NCI-H1048 (cell line): ENCODE measurements around the gene SCAMP2.
"Not testable (repeated sequence)": the region's sequence is repeated elsewhere in the genome, so short reads cannot be mapped to it uniquely, and the experiment has no call there.

ENCODE experiments used
- DNase-seq: peaks from one replicate; lab custom pipeline; 2025; lab: John Stamatoyannopoulos, UW

Gene SCAMP2

GRCh38 chr15:74889883-74890664, 16.9 kb upstream of the SCAMP2 start, which contains the start of gene MPI:
TSS of gene MPI (plus strand) at chr15:74890042. CDS start at chr15:74890074, 32 bp downstream.
- DNase-seq = peak; percentile 55

- DNase-seq = no peak
Measured at GRCh38 chr15:74889390-74889882, 16.3 kb upstream of the SCAMP2 start.

GRCh38 chr15:74888716-74889115, 15.6 kb upstream of the SCAMP2 start:
- DNase-seq = no peak

DNA sequence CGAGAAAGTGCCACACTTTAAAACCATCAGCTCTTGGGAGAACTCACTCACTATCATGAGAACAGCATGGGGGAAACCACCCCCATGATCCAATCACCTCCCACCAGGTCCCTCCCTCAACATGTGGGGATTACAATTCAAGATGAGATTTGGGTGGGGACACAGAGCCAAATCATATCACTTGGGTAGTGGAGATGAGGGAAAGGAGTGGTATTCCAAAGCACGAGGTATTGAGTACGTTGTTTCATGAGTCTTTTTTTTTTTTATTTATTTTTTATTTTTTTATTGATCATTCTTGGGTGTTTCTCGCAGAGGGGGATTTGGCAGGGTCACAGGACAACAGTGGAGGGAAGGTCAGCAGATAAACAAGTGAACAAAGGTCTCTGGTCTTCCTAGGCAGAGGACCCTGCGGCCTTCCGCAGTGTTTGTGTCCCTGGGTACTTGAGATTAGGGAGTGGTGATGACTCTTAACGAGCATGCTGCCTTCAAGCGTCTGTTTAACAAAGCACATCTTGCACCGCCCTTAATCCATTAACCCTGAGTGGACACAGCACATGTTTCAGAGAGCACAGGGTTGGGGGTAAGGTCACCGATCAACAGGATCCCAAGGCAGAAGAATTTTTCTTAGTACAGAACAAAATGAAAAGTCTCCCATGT, 14.5 kb upstream of the SCAMP2 start:
- not testable (repeated sequence) for DNase-seq

DNA sequence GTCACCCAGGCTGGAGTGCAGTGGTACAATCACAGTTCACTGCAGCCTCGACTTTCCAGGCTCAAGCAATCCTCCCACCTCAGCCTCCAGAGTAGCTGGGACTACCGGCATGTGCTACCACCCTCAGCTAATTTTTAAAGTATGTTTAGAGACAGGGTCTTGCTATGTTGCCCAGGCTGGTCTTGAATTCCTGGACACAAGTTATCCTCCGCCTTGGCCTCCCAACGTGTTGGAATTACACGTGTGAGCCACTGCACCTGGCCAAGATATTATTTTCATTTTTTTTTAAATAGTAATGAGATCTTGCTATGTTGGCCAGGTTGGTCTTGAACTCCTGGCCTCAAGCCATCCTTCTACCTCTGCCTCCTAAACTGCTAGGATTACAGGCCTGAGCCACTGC, 12.3 kb upstream of the SCAMP2 start:
- DNase-seq = no peak

GRCh38 chr15:74884428-74885223, 11.5 kb upstream of the SCAMP2 start:
- DNase-seq = no peak

DNA sequence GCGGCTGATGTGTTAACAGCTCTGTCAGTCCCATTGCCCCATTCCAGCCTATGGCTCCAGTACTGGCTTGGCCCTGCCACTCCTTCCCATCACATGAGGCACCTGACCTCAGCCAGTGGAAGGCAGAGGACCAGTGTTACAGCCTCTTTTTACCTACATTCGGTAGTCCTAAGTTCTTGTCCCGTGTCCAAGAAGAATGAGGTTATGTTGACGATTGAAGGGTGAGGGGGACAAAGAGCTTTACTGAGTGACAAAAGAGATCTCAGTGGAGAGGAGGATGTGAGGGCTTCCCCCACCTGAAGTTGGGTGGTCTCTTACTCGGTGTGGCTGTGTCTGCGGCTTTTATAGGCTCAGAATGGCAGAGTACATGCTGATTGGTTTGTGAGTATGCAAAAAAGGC, 9.4 kb upstream of the SCAMP2 start:
- DNase-seq = no peak

DNA sequence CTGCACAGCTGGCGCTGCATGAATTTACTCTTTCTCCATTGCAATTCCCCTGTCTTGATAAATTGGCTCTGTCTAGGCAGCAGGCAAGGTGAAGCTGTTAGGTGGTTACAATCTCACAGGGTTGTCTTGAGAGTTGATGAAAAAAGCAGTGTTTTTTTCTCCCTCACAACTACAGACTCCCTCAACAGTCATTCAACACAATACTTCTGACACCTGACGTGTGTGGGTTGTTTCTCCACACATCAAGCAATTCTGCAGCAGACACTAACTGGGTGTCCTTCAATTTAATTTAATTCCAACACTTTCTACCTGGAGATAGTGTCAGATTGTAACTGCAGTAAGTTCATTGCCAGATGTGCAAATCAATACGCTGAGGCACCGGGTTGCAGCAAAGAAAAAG, 5.1 kb upstream of the SCAMP2 start:
- no peak for DNase-seq

DNA sequence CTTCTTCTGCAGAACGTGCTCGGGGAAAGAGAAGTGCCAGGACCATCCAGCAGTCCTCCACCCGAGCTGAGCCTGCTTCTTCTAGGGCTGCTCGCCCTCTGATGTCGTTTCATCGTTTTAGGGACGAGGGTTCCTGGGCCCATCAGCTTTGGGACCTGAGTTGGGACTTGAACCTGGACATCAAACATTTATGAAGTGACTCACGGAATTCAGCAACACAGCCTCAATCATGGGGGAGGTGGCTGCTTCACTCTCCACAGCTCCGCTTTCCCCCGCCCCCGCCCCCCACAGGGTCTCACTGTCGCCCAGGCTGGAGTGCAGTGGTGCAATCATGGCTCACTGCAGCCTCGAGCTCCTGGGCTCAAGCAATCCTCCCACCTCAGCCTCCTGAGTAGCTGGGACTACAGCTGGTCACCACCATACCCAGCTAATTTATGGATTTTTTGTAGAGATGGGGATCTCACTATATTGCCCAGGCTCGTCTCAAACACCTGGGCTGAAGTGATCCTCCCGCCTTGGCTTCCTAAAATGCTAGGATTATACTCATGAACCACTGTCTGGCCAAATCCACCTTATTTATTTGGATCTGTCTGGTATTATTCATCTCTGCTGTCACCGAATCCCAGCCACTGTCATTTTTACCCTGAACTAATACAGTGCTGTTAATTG, 725 bp upstream of the SCAMP2 start:
- DNase-seq = no peak

DNA sequence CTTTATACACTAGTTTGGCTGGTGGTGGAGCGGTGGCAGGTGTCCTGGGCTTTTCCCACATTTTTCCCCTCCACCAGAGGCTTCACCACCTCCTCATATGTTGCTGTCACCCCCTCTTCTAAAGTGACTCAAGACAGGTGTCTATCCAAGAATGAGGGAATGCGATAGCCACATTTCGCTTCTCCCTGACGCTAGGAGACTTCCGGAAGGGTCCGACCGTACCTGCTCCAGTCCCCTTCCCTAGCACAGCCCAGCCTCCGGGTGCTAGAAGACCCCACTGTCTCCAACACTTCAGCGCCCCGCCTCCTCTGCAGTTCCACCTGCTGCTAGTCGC, 496 bp downstream of the SCAMP2 start:
- DNase-seq = no peak

- no peak for DNase-seq
Measured at GRCh38 chr15:74870436-74871215, 2.5 kb downstream of the SCAMP2 start.

GRCh38 chr15:74869726-74870407, 3.3 kb downstream of the SCAMP2 start:
- no peak for DNase-seq

DNA sequence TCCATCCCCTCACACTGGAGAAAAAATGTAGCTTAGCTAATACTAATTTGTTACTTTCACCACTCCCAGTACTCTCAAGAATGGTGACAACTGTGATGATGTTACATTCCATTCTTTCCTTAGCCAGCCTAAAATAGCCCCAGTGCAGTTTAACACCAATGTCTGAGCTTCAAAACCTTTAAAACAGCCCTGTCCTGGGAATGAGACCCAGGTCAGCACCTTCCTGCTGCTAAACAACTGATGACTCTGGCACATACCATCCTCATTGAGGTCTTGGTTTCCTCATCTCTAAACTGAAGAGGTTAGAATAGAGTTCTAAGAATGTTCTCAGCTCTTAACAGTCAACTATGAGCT, 3.8 kb downstream of the SCAMP2 start:
- no peak for DNase-seq

DNA sequence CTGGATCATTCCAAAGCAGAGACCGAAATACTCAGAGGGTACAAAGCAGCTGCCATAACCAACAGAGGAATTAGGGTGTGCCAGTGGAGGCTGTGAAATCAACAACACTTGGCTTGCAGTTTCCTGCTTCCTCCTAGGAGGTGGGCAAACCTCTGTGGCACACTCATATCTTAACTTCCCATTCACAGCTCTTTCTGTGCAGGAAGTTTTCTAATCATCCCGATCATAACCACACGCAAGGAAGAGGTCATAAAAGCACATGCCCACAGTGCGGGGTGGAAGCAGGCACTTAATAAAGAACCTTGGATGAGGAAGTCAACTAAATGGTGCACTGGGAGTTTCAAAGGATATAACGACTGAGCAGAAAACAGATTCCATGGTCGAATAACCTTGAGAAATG, 5.1 kb downstream of the SCAMP2 start:
- DNase-seq = no peak

DNA sequence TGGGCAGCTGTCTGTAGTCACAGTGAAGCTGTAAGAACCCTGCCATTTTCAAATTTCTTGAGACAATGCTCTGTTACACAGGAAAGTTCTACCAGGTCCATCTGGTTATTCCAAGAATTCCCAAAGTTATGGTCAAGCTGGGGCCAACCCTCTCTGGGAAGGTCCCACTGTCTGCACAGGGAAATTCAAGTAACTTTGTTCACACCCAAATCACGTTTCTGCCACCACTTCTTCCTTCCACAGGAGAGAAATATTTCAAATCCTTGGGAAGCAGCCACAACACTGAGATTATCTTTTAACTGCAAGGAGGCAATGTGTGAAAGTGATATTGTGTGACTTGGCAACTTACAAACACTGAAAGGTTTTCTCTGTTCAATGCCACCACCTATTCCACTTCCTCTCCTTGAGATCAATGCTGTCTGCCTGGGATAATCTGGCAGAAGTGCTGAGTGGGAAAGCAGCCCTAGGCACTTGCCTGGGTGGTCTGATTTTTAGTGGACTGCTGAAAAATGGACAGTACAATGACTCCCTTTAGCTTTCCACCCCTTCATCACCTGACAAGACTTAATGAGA, 5.6 kb downstream of the SCAMP2 start:
- DNase-seq = no peak

- no peak for DNase-seq
Measured at GRCh38 chr15:74866090-74866489, 7.1 kb downstream of the SCAMP2 start.

DNA sequence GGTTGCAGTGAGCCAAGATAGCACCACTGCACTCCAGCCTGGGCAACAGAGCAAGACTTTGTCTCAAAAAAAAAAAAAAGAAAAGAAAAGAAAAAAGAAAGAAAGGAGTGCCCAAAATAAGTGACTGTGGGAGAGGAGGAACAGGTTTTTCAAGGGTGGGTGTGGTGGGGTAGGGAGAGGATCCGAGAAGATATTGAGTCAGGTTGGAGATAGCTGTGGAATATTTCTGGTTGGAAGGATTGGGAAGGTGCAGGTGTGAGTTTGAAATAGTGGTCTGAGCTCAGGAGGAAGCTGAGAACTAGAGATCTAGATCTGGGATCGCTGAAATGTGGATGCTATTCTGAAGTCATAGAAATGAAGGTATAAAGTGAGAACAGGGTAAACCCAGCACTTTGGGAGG, 7.8 kb downstream of the SCAMP2 start:
- no peak for DNase-seq

DNA sequence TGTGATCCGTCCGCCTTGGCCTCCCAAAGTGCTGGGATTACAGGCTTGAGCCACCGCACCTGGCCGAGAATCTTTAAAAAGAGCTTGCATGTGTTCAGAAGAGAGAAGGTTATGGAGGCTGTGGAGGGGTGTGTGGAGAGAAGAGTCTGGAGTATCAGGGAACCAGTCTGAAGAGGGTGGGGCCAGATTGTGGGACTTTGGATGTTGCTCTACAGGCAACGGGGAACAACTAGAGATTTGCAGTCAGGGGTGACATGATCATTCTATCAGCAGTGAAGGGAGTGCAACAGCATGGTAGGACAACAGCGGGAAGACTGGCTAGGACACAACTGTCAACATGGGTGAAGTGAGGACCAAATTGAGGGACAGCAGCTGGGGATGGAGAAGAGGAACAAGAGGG, 8.9 kb downstream of the SCAMP2 start:
- DNase-seq = no peak

DNA sequence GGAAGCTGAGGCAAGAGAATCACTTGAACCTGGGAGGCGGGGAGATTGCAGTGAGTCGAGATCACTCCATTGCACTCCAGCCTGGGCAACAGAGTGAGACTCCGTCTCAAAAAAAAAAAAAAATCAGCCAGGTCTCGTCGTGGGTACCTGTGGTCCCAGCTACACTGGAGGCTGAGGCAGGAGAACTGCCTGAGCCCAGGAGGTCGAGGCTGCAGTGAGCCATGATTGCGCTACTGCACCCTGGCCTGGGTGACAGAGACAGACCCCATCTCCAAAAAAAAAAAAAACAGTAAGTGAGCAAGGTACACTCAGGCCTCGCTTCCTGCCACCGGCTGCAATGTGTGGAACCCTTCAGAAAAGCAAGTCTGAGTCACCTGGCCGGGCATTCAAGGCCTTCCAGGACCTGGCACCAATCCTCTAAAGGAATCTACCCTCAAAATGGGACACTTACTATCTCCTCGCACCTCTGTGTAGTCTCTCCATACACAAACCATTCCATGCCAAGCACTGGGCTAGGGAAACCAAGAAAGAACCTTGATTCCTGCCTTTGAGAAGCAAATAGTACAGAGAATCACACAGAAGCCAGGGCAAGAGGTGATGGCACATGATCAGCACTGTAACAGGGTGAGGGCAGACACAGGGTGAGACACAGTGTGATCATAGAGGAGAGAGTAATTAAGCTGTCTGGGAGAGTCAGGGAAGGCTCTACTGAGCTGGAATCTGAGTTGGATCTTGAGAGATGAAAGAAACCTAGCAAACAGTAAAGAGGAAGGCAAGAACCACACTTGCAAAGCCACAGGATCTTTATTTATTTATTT, 9.7 kb downstream of the SCAMP2 start:
- no peak for DNase-seq

DNA sequence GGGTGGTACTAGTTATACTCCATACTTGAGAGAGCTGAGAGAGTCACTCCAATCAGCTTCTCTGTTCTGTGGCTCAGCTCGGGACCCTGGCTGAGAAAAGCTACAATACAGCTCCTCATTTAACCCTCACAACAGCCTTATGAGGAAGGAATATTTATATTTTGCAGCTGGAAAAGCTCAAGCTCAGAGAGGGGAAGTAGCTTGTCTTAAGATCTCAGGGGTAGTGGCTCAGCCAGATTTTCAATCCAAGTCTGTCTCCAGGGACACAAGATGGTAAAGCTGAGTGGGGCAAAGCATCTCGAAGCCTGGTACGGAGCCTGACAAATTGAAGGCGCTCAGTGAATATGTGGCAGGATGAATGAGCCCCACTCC, 14.8 kb downstream of the SCAMP2 start:
- DNase-seq = no peak
